ENCODE measurements around the gene MAP4K4. TPM values are rescaled to one million over a fixed set of nuclear protein-coding genes. Genes with fewer than 3 reads are reported as not detected.

The MAP4K4 gene
- total RNA-seq, 4 donors from 2014 or later: 14.2 to 65.2 (median 29.1) TPM

DNA sequence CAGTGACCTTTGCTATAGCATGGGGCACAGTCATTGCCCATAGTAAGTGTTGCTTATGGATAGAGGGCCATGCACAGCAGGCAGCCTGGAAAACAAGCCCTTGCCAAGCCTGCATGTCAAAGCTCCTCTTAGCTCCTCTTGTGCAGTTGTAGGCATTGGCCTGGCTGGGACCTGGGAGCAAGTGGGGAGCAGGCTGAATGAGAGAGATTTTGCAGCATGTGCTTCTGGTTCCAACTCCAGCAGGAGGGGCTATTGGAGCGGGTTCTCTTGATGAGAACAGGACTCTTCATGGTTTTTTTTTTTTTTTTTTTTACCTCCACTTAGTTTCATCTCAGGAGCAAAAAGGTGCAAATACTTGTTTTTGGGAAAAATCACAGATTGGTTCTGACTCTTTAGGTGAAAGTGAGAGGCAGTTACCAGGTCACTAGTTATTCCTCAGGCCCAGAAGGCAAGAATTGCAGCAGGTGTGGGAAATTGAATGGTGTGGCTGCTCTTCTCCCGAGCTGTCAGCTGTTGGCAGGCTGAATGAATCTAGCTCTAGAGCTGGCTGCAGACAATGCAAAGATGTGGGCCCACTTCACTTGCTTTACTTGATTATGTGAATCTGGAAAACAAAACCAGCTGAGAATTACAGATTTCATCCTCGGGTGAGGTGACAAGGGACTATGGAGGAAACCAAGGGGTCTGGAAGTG lies 95.9 kb downstream of the MAP4K4 start:
- Histone ChIP-seq H3K9me3 (no peaks in the 10 kb centered on the region), H3K27me3 (no peaks in the 10 kb centered on the region), H3K36me3 (no peaks in the 10 kb centered on the region), H3K4me1 (no peaks in the 10 kb centered on the region), H3K27ac (no peak overlapping the region), H3K4me3 (no peak overlapping the region)
- TF ChIP-seq POLR2A (IDR thresholded peaks at IDR 0.05): no peak
- TF ChIP-seq, protein P1, sequence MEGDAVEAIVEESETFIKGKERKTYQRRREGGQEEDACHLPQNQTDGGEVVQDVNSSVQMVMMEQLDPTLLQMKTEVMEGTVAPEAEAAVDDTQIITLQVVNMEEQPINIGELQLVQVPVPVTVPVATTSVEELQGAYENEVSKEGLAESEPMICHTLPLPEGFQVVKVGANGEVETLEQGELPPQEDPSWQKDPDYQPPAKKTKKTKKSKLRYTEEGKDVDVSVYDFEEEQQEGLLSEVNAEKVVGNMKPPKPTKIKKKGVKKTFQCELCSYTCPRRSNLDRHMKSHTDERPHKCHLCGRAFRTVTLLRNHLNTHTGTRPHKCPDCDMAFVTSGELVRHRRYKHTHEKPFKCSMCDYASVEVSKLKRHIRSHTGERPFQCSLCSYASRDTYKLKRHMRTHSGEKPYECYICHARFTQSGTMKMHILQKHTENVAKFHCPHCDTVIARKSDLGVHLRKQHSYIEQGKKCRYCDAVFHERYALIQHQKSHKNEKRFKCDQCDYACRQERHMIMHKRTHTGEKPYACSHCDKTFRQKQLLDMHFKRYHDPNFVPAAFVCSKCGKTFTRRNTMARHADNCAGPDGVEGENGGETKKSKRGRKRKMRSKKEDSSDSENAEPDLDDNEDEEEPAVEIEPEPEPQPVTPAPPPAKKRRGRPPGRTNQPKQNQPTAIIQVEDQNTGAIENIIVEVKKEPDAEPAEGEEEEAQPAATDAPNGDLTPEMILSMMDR (IDR thresholded peaks at IDR 0.05): no peak
- no peak for DNase-seq

- Histone ChIP-seq H3K4me3 (no peak overlapping the region), H3K9me3 (no peaks in the 10 kb centered on the region), H3K36me3 (no peaks in the 10 kb centered on the region), H3K4me1 (no peaks in the 10 kb centered on the region), H3K27ac (no peak overlapping the region), H3K27me3 (no peaks in the 10 kb centered on the region)
- TF ChIP-seq POLR2A (IDR thresholded peaks at IDR 0.05): no peak
- TF ChIP-seq, protein P1 (IDR thresholded peaks at IDR 0.05): no peak
- DNase-seq: no peak
Measured at GRCh38 chr2:101794141-101794540, 96.6 kb downstream of the MAP4K4 start.

GRCh38 chr2:101795033-101795432 lies 97.5 kb downstream of the MAP4K4 start:
- Histone ChIP-seq H3K9me3 (no peaks in the 10 kb centered on the region), H3K36me3 (no peaks in the 10 kb centered on the region), H3K27ac (no peak overlapping the region), H3K27me3 (no peaks in the 10 kb centered on the region), H3K4me1 (no peaks in the 10 kb centered on the region), H3K4me3 (no peak overlapping the region)
- TF ChIP-seq, protein P1 (IDR thresholded peaks at IDR 0.05): no peak
- no peak for TF ChIP-seq POLR2A (IDR thresholded peaks at IDR 0.05)
- DNase-seq: no peak

DNA sequence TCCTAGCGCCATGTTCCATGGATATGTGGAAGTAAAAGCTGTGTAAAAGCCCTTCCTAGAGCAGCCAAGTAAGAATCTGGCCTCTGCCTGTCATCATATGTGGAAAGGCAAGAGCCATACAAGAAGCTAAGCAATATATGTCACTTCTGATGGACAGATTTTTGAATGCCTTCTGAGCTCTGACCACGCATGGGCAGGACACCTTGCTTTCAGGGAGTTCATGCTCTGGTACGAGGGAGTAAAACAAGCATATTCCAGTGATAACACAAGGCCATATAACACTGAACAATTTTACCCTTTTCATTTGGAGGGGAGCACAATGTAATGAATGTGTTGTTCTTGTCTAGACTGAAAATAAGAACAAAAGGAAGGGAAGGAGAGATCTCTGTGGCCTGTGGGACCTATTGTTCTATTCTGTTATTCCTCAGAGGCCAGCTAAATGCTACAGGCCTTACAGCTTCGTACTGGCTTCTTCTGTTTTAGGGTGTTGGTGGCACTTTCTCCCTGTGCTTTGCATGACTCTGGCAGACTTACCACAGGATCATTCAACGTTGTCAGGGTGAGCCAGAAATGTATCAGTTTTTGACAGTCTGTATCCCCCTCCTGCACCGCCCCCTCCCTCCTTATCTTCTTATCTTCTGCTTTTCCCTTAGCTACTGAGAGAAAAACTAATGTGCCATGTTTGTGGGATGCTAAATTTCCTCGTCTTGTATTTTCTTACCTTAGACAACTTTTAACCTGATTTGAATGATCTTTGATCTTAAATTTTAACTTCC lies 99.5 kb downstream of the MAP4K4 start:
- Histone ChIP-seq H3K36me3 (no peaks in the 10 kb centered on the region), H3K4me3 (no peak overlapping the region), H3K4me1 (peaks cover 0 to 5% (median 0%) of the 10 kb centered on the region in 4 donors), H3K27me3 (no peaks in the 10 kb centered on the region), H3K27ac (no peak overlapping the region), H3K9me3 (no peaks in the 10 kb centered on the region)
- no peak for DNase-seq
- TF ChIP-seq POLR2A (IDR thresholded peaks at IDR 0.05): no peak
- TF ChIP-seq, protein P1 (IDR thresholded peaks at IDR 0.05): no peak

GRCh38 chr2:101801496-101801895 lies 104.0 kb downstream of the MAP4K4 start:
- DNase-seq: no peak
- H3K27ac ChIP-seq: no peak overlapping the region
- H3K36me3 ChIP-seq: no peaks in the 10 kb centered on the region
- no peak for TF ChIP-seq POLR2A (IDR thresholded peaks at IDR 0.05)
- TF ChIP-seq, protein P1 (IDR thresholded peaks at IDR 0.05): no peak
- no peak overlapping the region for H3K4me3 ChIP-seq
- peaks cover 0 to 27% (median 1%) of the 10 kb centered on the region in 4 donors for H3K4me1 ChIP-seq
- H3K27me3 ChIP-seq: no peaks in the 10 kb centered on the region
- H3K9me3 ChIP-seq: no peaks in the 10 kb centered on the region
